Keratinocyte (primary cell): ENCODE results near the gene NSMCE1. TPM values are rescaled to one million over a fixed set of nuclear protein-coding genes. Genes with fewer than 3 reads are reported as not detected.

ENCODE experiments used
- DNase-seq: peaks from one replicate; pipeline ENCODE4 v3.0.0-alpha.2; 2011; ENCODE audit warnings: low read depth, missing footprints, low spot score
- FAIRE-seq: peaks from 2 replicates; lab custom pipeline; 2011; peaks lifted over from hg19 to GRCh38; lab: Jason Lieb, UNC
- H2AFZ ChIP-seq: 2 replicates; pipeline ENCODE4 v1.6.0; 2012; ENCODE audit warnings: low read length, control low read depth, inconsistent platforms; ENCODE audit not compliant: control insufficient read depth
- H3K27ac ChIP-seq: 2 replicates; pipeline ENCODE4 v1.5.1; 2011; ENCODE audit warnings: low read length; ENCODE audit not compliant: control insufficient read depth, insufficient read depth
- H3K27me3 ChIP-seq: 3 replicates; pipeline ENCODE4 v1.6.0; 2011; ENCODE audit warnings: low read length; ENCODE audit not compliant: control insufficient read depth, insufficient read depth; ENCODE audit errors: extremely low read depth
- H3K36me3 ChIP-seq, 2 experiments: 2 replicates in 1 of 2; 3 replicates in 1 of 2; pipeline ENCODE4 v1.5.1; 2011; ENCODE audit warnings: low read length in 2 of 2, mild to moderate bottlenecking in 1 of 2; ENCODE audit not compliant: control insufficient read depth in 2 of 2, insufficient read depth in 2 of 2; ENCODE audit errors: extremely low read depth in 1 of 2
- H3K4me1 ChIP-seq: 3 replicates; pipeline ENCODE4 v1.5.1; 2011; ENCODE audit warnings: low read length; ENCODE audit not compliant: control insufficient read depth, insufficient read depth; ENCODE audit errors: extremely low read depth
- H3K4me2 ChIP-seq: 3 replicates; pipeline ENCODE4 v1.6.0; 2011; ENCODE audit warnings: low read depth, low read length; ENCODE audit not compliant: control insufficient read depth, insufficient read depth; ENCODE audit errors: extremely low read depth
- H3K4me3 ChIP-seq, 3 experiments: fragments of 200-600 bp in 1 of 3; sonication (generic) in 1 of 3; 2 replicates in 2 of 3; 3 replicates in 1 of 3; pipeline ENCODE4 v1.5.1; 2011 to 2016; ENCODE audit warnings: low read length in 3 of 3, mild to moderate bottlenecking in 3 of 3, control low read depth in 2 of 3, inconsistent platforms in 1 of 3, low read depth in 1 of 3, mixed read lengths in 1 of 3, mixed run types in 1 of 3, moderate library complexity in 1 of 3; ENCODE audit not compliant: control insufficient read depth in 2 of 3, insufficient read depth in 2 of 3; ENCODE audit errors: extremely low read depth in 1 of 3
- H3K79me2 ChIP-seq: 2 replicates; pipeline ENCODE4 v1.6.0; 2012; ENCODE audit warnings: low read length; ENCODE audit not compliant: control insufficient read depth, insufficient read depth
- H3K9ac ChIP-seq: 3 replicates; pipeline ENCODE4 v1.6.0; 2011; ENCODE audit warnings: low read length; ENCODE audit not compliant: control insufficient read depth, insufficient read depth; ENCODE audit errors: extremely low read depth
- H3K9me1 ChIP-seq: 3 replicates; pipeline ENCODE4 v1.6.0; 2011; ENCODE audit warnings: low read length; ENCODE audit not compliant: control insufficient read depth, insufficient read depth; ENCODE audit errors: extremely low read depth
- H3K9me3 ChIP-seq: 2 replicates; pipeline ENCODE4 v1.5.1; 2012; ENCODE audit warnings: low read depth, low read length; ENCODE audit not compliant: control insufficient read depth
- H4K20me1 ChIP-seq: 3 replicates; pipeline ENCODE4 v1.6.0; 2011; ENCODE audit warnings: low read length; ENCODE audit not compliant: control insufficient read depth, insufficient read depth; ENCODE audit errors: extremely low read depth
- EZH2 ChIP-seq: IDR thresholded peaks from one replicate; pipeline ENCODE4 v1.6.1; 2012; ENCODE audit warnings: inconsistent platforms, mild to moderate bottlenecking, low read length, moderate library complexity
- dilution Hi-C: fragments of 300-500 bp; cut with MboI; formaldehyde crosslinking; loops from one replicate; pipeline ENCODE4 v1.7.0; 2020; ENCODE audit warnings: low sequenced_read_pairs; ENCODE audit not compliant: extremely low pct_ligation_motif_present
- polyA plus RNA-seq, 5 experiments: library from polyadenylated mRNA; depleted of rRNA in 3 of 5; stranded (reverse) in 3 of 5; stranded (forward) in 1 of 5; unstranded in 1 of 5; fragments of >200 nt; gene quantifications; 1 replicate in 1 of 5; 2 replicates in 3 of 5; 3 replicates in 1 of 5; pipeline versions ENCODE4 v1.2.1 to v1.2.3, GENCODE V29; 2011 to 2012; ENCODE audit warnings: missing spikeins in 2 of 5, low read depth in 1 of 5, low replicate concordance in 1 of 5
- TF ChIP-seq, protein P1 (sequence below), 3 experiments: IDR thresholded peaks in 1 of 3; conservative IDR thresholded peaks in 1 of 3; optimal IDR thresholded peaks in 1 of 3; 2 replicates in 2 of 3; 3 replicates in 1 of 3; pipeline versions ENCODE3 to v1.5.1; 2011; ENCODE audit warnings: low read length in 3 of 3, mild to moderate bottlenecking in 3 of 3, moderate library complexity in 2 of 3, control low read depth in 1 of 3, inconsistent platforms in 1 of 3; ENCODE audit not compliant: insufficient read depth in 2 of 3; ENCODE audit errors: extremely low read depth in 1 of 3

Gene NSMCE1
- polyA plus RNA-seq, 1 donor (not counting 4 experiments of a cell fraction or from before 2014, with no cell fraction given) = 55.9 TPM

- Histone ChIP-seq H3K9me1 (peaks cover 3% of the 10 kb centered on the region), H3K4me1 (peaks cover 45% of the 10 kb centered on the region), H3K9me3 (no peaks in the 10 kb centered on the region), H2AFZ (peak overlapping the region; percentile 4), H3K9ac (peak overlapping the region; percentile 96), H3K4me3 (peak overlapping the region; percentile 80 to 97 (median 91)), H3K79me2 (peaks cover 22% of the 10 kb centered on the region), H3K4me2 (peak overlapping the region; percentile 96), H3K27ac (peak overlapping the region; percentile 90), H3K36me3 (peaks cover 0 to 4% of the 10 kb centered on the region in 2 experiments), H4K20me1 (no peaks in the 10 kb centered on the region), H3K27me3 (no peaks in the 10 kb centered on the region)
- dilution Hi-C loops = no loop called here
- FAIRE-seq (no peak), DNase-seq (peak; percentile 71)
- TF ChIP-seq, protein P1, sequence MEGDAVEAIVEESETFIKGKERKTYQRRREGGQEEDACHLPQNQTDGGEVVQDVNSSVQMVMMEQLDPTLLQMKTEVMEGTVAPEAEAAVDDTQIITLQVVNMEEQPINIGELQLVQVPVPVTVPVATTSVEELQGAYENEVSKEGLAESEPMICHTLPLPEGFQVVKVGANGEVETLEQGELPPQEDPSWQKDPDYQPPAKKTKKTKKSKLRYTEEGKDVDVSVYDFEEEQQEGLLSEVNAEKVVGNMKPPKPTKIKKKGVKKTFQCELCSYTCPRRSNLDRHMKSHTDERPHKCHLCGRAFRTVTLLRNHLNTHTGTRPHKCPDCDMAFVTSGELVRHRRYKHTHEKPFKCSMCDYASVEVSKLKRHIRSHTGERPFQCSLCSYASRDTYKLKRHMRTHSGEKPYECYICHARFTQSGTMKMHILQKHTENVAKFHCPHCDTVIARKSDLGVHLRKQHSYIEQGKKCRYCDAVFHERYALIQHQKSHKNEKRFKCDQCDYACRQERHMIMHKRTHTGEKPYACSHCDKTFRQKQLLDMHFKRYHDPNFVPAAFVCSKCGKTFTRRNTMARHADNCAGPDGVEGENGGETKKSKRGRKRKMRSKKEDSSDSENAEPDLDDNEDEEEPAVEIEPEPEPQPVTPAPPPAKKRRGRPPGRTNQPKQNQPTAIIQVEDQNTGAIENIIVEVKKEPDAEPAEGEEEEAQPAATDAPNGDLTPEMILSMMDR (optimal IDR thresholded peaks at IDR 0.05 in 1 of 3, IDR thresholded peaks at IDR 0.05 in 1 of 3, conservative IDR thresholded peaks at IDR 0.05 in 1 of 3; ENCODE audit: extremely low read depth in 1 of 3, insufficient read depth in 2 of 3, low read length in 3 of 3) = no peak
- TF ChIP-seq EZH2 = no peak
These were observed 45.7 kb upstream of the NSMCE1 start for GRCh38 chr16:27314161-27314723.

- DNase-seq = no peak
These were observed 45.0 kb upstream of the NSMCE1 start, which contains the start of gene IL4R for GRCh38 chr16:27313422-27314160. Gene IL4R (plus strand): TSS chr16:27313974. CDS start chr16:27340204, 26,230 bp downstream.

More at GRCh38 chr16:27313422-27314160, 45.0 kb upstream of the NSMCE1 start, which contains the start of gene IL4R:
- Histone ChIP-seq H3K9me3 (no peaks in the 10 kb centered on the region), H3K4me3 (peak within 1 kb of the TSS; percentile 80 to 97 (median 91)), H3K4me1 (peaks cover 38% of the 10 kb centered on the region), H3K9me1 (peaks cover 3% of the 10 kb centered on the region), H3K27me3 (no peaks in the 10 kb centered on the region), H3K4me2 (peak within 1 kb of the TSS; percentile 96), H3K9ac (peak within 1 kb of the TSS; percentile 96), H3K27ac (peak within 1 kb of the TSS; percentile 90), H3K79me2 (peaks cover 16% of the 10 kb centered on the region), H4K20me1 (no peaks in the 10 kb centered on the region), H3K36me3 (peaks cover 0 to 4% of the 10 kb centered on the region in 2 experiments), H2AFZ (peak within 1 kb of the TSS; percentile 56)
- no peak for FAIRE-seq
- TF ChIP-seq, protein P1 (optimal IDR thresholded peaks at IDR 0.05 in 1 of 3, IDR thresholded peaks at IDR 0.05 in 1 of 3, conservative IDR thresholded peaks at IDR 0.05 in 1 of 3; ENCODE audit: extremely low read depth in 1 of 3, insufficient read depth in 2 of 3, low read length in 3 of 3) = no peak
- TF ChIP-seq EZH2 = no peak
- dilution Hi-C loops = no loop called here
